ENCODE data around the gene MSN.

GRCh38 chrX:65744965-65745364 is 77.5 kb downstream of the MSN start:
- TF ChIP-seq CTCF (IDR thresholded peaks at IDR 0.05; ENCODE audit: borderline replicate concordance, extremely low read depth, low read length, poor library complexity, severe bottlenecking) (no peak), EZH2 (IDR thresholded peaks at IDR 0.05; ENCODE audit: borderline replicate concordance, low read depth, low read length, severe bottlenecking) (no peak)

All from DND-41 (cell line).